ENCODE measurements around the gene BCL2. TPM values are rescaled to one million over a fixed set of nuclear protein-coding genes. Genes with fewer than 3 reads are reported as not detected.

The BCL2 gene
- total RNA-seq, 4 donors from 2014 or later, result 25.2 to 39.0 (median 36.1) TPM

DNA sequence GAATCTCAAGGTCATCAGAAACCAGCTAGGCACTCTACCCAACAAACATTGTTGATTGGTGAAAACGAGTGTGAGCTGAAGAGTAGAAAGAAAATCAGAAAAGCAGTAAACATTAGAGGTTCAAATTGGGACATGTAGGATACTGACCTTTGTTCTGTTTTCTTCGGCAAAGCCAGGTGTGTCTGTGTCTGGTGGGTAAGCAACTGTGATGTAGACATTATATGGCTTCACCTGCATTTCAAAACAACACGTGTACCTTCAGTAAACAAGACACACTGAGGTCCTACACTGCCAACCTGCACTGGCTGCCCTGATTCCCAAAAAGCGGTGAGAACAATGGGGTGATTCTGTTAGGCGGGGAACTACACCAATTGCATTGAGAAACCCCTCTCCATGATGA is 24.7 kb upstream of the BCL2 start:
- intact Hi-C loops (cut with DNase I), result loop anchor here (5.0 kb wide), 1 partner anchor 98 kb away; no protein-coding TSS in a partner anchor
- TF ChIP-seq POLR2AphosphoS5 (IDR thresholded peaks at IDR 0.05) (no peak), POLR2A (IDR thresholded peaks at IDR 0.05; ENCODE audit: low read depth) (no peak), CTCF (IDR thresholded peaks at IDR 0.05) (no peak), EP300 (IDR thresholded peaks at IDR 0.05) (no peak)
- Histone ChIP-seq H3K4me3 (no peak overlapping the region), H3K27me3 (no peaks in the 10 kb centered on the region), H3K4me1 (peaks cover 18 to 27% (median 22%) of the 10 kb centered on the region in 4 donors), H3K27ac (replicated peaks in 1 of 4) (no peak overlapping the region), H3K36me3 (peaks cover 23 to 92% (median 64%) of the 10 kb centered on the region in 4 donors), H3K9me3 (no peaks in the 10 kb centered on the region)
- no peak for DNase-seq (ENCODE audit: extremely low spot score)
- WGBS, result 89% methylated on average over 5 of the region's 5 CpGs

DNA sequence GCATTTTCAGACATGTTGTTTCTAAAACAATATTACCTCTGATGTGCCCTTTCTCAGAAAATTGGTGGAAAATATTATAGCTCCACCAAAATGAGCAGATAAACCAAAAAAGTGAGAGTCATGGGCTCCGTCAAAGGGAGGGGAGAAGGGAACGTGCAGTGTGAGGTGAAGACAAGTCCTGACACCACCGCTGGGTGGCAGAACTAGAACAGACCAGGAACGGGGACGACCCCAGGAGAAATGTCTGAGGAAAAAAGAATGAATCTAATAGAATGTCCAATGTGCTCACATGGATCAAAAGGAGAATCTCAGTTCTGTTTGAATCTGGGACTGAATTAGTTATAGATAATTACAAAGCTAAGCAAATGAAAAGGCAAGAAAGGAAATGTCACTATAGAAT is 22.6 kb upstream of the BCL2 start:
- H3K36me3 ChIP-seq, result peaks cover 23 to 94% (median 62%) of the 10 kb centered on the region in 4 donors
- no peak overlapping the region for H3K27ac ChIP-seq (replicated peaks in 1 of 4)
- no peak overlapping the region for H3K4me3 ChIP-seq
- WGBS, result 30% methylated on average over 5 of the region's 5 CpGs
- TF ChIP-seq EP300 (IDR thresholded peaks at IDR 0.05) (no peak), CTCF (IDR thresholded peaks at IDR 0.05) (peak in 2 of 3 experiments; percentile 40 to 45)
- DNase-seq (ENCODE audit: extremely low spot score), result no peak
- H3K9me3 ChIP-seq, result no peaks in the 10 kb centered on the region
- peaks cover 18 to 22% (median 20%) of the 10 kb centered on the region in 4 donors for H3K4me1 ChIP-seq
- H3K27me3 ChIP-seq, result no peaks in the 10 kb centered on the region
- intact Hi-C loops (cut with DNase I), result loop anchor here (5.0 kb wide), 1 partner anchor 100 kb away; no protein-coding TSS in a partner anchor

GRCh38 chr18:63339920-63340484 is 20.4 kb upstream of the BCL2 start:
- no peaks in the 10 kb centered on the region for H3K9me3 ChIP-seq
- peaks cover 23 to 97% (median 75%) of the 10 kb centered on the region in 4 donors for H3K36me3 ChIP-seq
- H3K27ac ChIP-seq (replicated peaks in 1 of 4), result no peak overlapping the region
- H3K4me1 ChIP-seq, result peaks cover under 1 to 7% (median 3%) of the 10 kb centered on the region in 4 donors
- no peak overlapping the region for H3K4me3 ChIP-seq
- intact Hi-C loops (cut with DNase I), result loop anchor here (5.0 kb wide), 1 partner anchor 102 kb away; no protein-coding TSS in a partner anchor
- H3K27me3 ChIP-seq, result no peaks in the 10 kb centered on the region
- no peak for DNase-seq (ENCODE audit: extremely low spot score)
- no peak for TF ChIP-seq POLR2A (IDR thresholded peaks at IDR 0.05; ENCODE audit: low read depth)
- no peak for TF ChIP-seq EP300 (IDR thresholded peaks at IDR 0.05)
- no peak for TF ChIP-seq POLR2AphosphoS5 (IDR thresholded peaks at IDR 0.05)
- TF ChIP-seq CTCF (IDR thresholded peaks at IDR 0.05), result peak; percentile 36 to 53 (median 40)
- 45% methylated on average over 4 of the region's 4 CpGs for WGBS

GRCh38 chr18:63336366-63337099 is 17.0 kb upstream of the BCL2 start:
- Histone ChIP-seq H3K4me3 (no peak overlapping the region), H3K27me3 (no peaks in the 10 kb centered on the region), H3K27ac (replicated peaks in 1 of 4) (peak overlapping the region; percentile 30 to 64 (median 48)), H3K36me3 (peaks cover 20 to 97% (median 71%) of the 10 kb centered on the region in 4 donors), H3K9me3 (no peaks in the 10 kb centered on the region), H3K4me1 (no peaks in the 10 kb centered on the region)
- 66% methylated on average over 8 of the region's 8 CpGs for WGBS
- TF ChIP-seq POLR2AphosphoS5 (IDR thresholded peaks at IDR 0.05) (peak in 1 of 2 donors; percentile 29), POLR2A (IDR thresholded peaks at IDR 0.05; ENCODE audit: low read depth) (no peak), CTCF (IDR thresholded peaks at IDR 0.05) (no peak), EP300 (IDR thresholded peaks at IDR 0.05) (no peak)
- intact Hi-C loops (cut with DNase I), result no loop called here
- no peak for DNase-seq (ENCODE audit: extremely low spot score)
